ENCODE data around the gene RREB1. TPM values are rescaled to one million over a fixed set of nuclear protein-coding genes. Genes with fewer than 3 reads are reported as not detected.

The RREB1 gene
- polyA plus RNA-seq, 2 donors: 13.0 to 19.7 TPM

- Histone ChIP-seq H3K27me3 (ENCODE audit: control insufficient read depth in 1 of 2, insufficient read depth in 2 of 2, low read length in 2 of 2) (no peaks in the 10 kb centered on the region), H3K9me3 (ENCODE audit: control insufficient read depth in 2 of 2, insufficient read depth in 1 of 2, low read depth in 1 of 2, low read length in 1 of 2) (no peaks in the 10 kb centered on the region), H3K36me3 (ENCODE audit: control insufficient read depth in 2 of 2, insufficient read depth in 2 of 2, low read length in 1 of 2) (peaks cover 0 to 2% of the 10 kb centered on the region in 2 donors), H3K27ac (ENCODE audit: low read depth in 2 of 2, low read length in 1 of 2) (peak overlapping the region; percentile 96 to 99), H3K4me1 (ENCODE audit: control insufficient read depth in 2 of 2, insufficient read depth in 2 of 2, low read length in 1 of 2) (peaks cover 10 to 14% of the 10 kb centered on the region in 2 donors), H3K4me3 (ENCODE audit: low read depth in 1 of 2, low read length in 2 of 2) (peak overlapping the region; percentile 51 to 79)
- WGBS, 2 donors: 2 to 3% methylated on average over 59 to 67 of the region's 67 CpGs
Measured at GRCh38 chr6:7140631-7141378, 33.0 kb downstream of the RREB1 start.

GRCh38 chr6:7142228-7142801, 34.6 kb downstream of the RREB1 start:
- WGBS, 2 donors: 95% methylated on average over 25 of the region's 25 CpGs
- H3K4me3 ChIP-seq (ENCODE audit: low read depth in 1 of 2, low read length in 2 of 2): no peak overlapping the region
- H3K36me3 ChIP-seq (ENCODE audit: control insufficient read depth in 2 of 2, insufficient read depth in 2 of 2, low read length in 1 of 2): peaks cover 0 to 2% of the 10 kb centered on the region in 2 donors
- no peaks in the 10 kb centered on the region for H3K27me3 ChIP-seq (ENCODE audit: control insufficient read depth in 1 of 2, insufficient read depth in 2 of 2, low read length in 2 of 2)
- peak overlapping the region; percentile 27 to 53 for H3K27ac ChIP-seq (ENCODE audit: low read depth in 2 of 2, low read length in 1 of 2)
- no peaks in the 10 kb centered on the region for H3K9me3 ChIP-seq (ENCODE audit: control insufficient read depth in 2 of 2, insufficient read depth in 1 of 2, low read depth in 1 of 2, low read length in 1 of 2)
- H3K4me1 ChIP-seq (ENCODE audit: control insufficient read depth in 2 of 2, insufficient read depth in 2 of 2, low read length in 1 of 2): peaks cover 7 to 20% of the 10 kb centered on the region in 2 donors

GRCh38 chr6:7142918-7143475, 35.2 kb downstream of the RREB1 start:
- Histone ChIP-seq H3K36me3 (ENCODE audit: control insufficient read depth in 2 of 2, insufficient read depth in 2 of 2, low read length in 1 of 2) (peaks cover 0 to 2% of the 10 kb centered on the region in 2 donors), H3K4me1 (ENCODE audit: control insufficient read depth in 2 of 2, insufficient read depth in 2 of 2, low read length in 1 of 2) (peaks cover 7 to 20% of the 10 kb centered on the region in 2 donors), H3K9me3 (ENCODE audit: control insufficient read depth in 2 of 2, insufficient read depth in 1 of 2, low read depth in 1 of 2, low read length in 1 of 2) (no peaks in the 10 kb centered on the region), H3K27me3 (ENCODE audit: control insufficient read depth in 1 of 2, insufficient read depth in 2 of 2, low read length in 2 of 2) (no peaks in the 10 kb centered on the region), H3K4me3 (ENCODE audit: low read depth in 1 of 2, low read length in 2 of 2) (no peak overlapping the region), H3K27ac (ENCODE audit: low read depth in 2 of 2, low read length in 1 of 2) (peak overlapping the region; percentile 52 to 73)
- 63 to 68% methylated on average over 6 of the region's 6 CpGs for WGBS, 2 donors

GRCh38 chr6:7143476-7143974, 35.8 kb downstream of the RREB1 start:
- peaks cover 0 to 2% of the 10 kb centered on the region in 2 donors for H3K36me3 ChIP-seq (ENCODE audit: control insufficient read depth in 2 of 2, insufficient read depth in 2 of 2, low read length in 1 of 2)
- H3K4me1 ChIP-seq (ENCODE audit: control insufficient read depth in 2 of 2, insufficient read depth in 2 of 2, low read length in 1 of 2): peaks cover 7 to 20% of the 10 kb centered on the region in 2 donors
- H3K9me3 ChIP-seq (ENCODE audit: control insufficient read depth in 2 of 2, insufficient read depth in 1 of 2, low read depth in 1 of 2, low read length in 1 of 2): no peaks in the 10 kb centered on the region
- 44 to 66% methylated on average over 7 of the region's 7 CpGs for WGBS, 2 donors
- H3K27ac ChIP-seq (ENCODE audit: low read depth in 2 of 2, low read length in 1 of 2): peak overlapping the region; percentile 52 to 73
- H3K27me3 ChIP-seq (ENCODE audit: control insufficient read depth in 1 of 2, insufficient read depth in 2 of 2, low read length in 2 of 2): no peaks in the 10 kb centered on the region
- H3K4me3 ChIP-seq (ENCODE audit: low read depth in 1 of 2, low read length in 2 of 2): no peak overlapping the region

- Histone ChIP-seq H3K4me3 (ENCODE audit: low read depth in 1 of 2, low read length in 2 of 2) (no peak overlapping the region), H3K27me3 (ENCODE audit: control insufficient read depth in 1 of 2, insufficient read depth in 2 of 2, low read length in 2 of 2) (no peaks in the 10 kb centered on the region), H3K36me3 (ENCODE audit: control insufficient read depth in 2 of 2, insufficient read depth in 2 of 2, low read length in 1 of 2) (peaks cover 0 to 2% of the 10 kb centered on the region in 2 donors), H3K27ac (ENCODE audit: low read depth in 2 of 2, low read length in 1 of 2) (peak overlapping the region; percentile 95 to 98), H3K4me1 (ENCODE audit: control insufficient read depth in 2 of 2, insufficient read depth in 2 of 2, low read length in 1 of 2) (peaks cover 7 to 20% of the 10 kb centered on the region in 2 donors), H3K9me3 (ENCODE audit: control insufficient read depth in 2 of 2, insufficient read depth in 1 of 2, low read depth in 1 of 2, low read length in 1 of 2) (no peaks in the 10 kb centered on the region)
- 42 to 44% methylated on average over 7 of the region's 7 CpGs for WGBS, 2 donors
Measured at GRCh38 chr6:7144872-7145584, 37.3 kb downstream of the RREB1 start.

- no peak overlapping the region for H3K4me3 ChIP-seq (ENCODE audit: low read depth in 1 of 2, low read length in 2 of 2)
- H3K4me1 ChIP-seq (ENCODE audit: control insufficient read depth in 2 of 2, insufficient read depth in 2 of 2, low read length in 1 of 2): peaks cover 8 to 20% of the 10 kb centered on the region in 2 donors
- WGBS, 2 donors: 43 to 44% methylated on average over 3 of the region's 3 CpGs
- H3K27ac ChIP-seq (ENCODE audit: low read depth in 2 of 2, low read length in 1 of 2): peak overlapping the region; percentile 95 to 98
- peaks cover 0 to 2% of the 10 kb centered on the region in 2 donors for H3K36me3 ChIP-seq (ENCODE audit: control insufficient read depth in 2 of 2, insufficient read depth in 2 of 2, low read length in 1 of 2)
- no peaks in the 10 kb centered on the region for H3K9me3 ChIP-seq (ENCODE audit: control insufficient read depth in 2 of 2, insufficient read depth in 1 of 2, low read depth in 1 of 2, low read length in 1 of 2)
- no peaks in the 10 kb centered on the region for H3K27me3 ChIP-seq (ENCODE audit: control insufficient read depth in 1 of 2, insufficient read depth in 2 of 2, low read length in 2 of 2)
Measured at GRCh38 chr6:7145585-7145884, 37.8 kb downstream of the RREB1 start.

- H3K4me1 ChIP-seq (ENCODE audit: control insufficient read depth in 2 of 2, insufficient read depth in 2 of 2, low read length in 1 of 2): peaks cover 12 to 20% of the 10 kb centered on the region in 2 donors
Measured at GRCh38 chr6:7145885-7146828, 38.4 kb downstream of the RREB1 start.

GRCh38 chr6:7147051-7147671, 39.4 kb downstream of the RREB1 start:
- no peak overlapping the region for H3K4me3 ChIP-seq (ENCODE audit: low read depth in 1 of 2, low read length in 2 of 2)
- no peaks in the 10 kb centered on the region for H3K27me3 ChIP-seq (ENCODE audit: control insufficient read depth in 1 of 2, insufficient read depth in 2 of 2, low read length in 2 of 2)
- no peaks in the 10 kb centered on the region for H3K9me3 ChIP-seq (ENCODE audit: control insufficient read depth in 2 of 2, insufficient read depth in 1 of 2, low read depth in 1 of 2, low read length in 1 of 2)
- 45 to 50% methylated on average over 7 of the region's 7 CpGs for WGBS, 2 donors
- peak overlapping the region; percentile 95 to 98 for H3K27ac ChIP-seq (ENCODE audit: low read depth in 2 of 2, low read length in 1 of 2)
- H3K36me3 ChIP-seq (ENCODE audit: control insufficient read depth in 2 of 2, insufficient read depth in 2 of 2, low read length in 1 of 2): peaks cover 0 to 6% of the 10 kb centered on the region in 2 donors
- peaks cover 12 to 23% of the 10 kb centered on the region in 2 donors for H3K4me1 ChIP-seq (ENCODE audit: control insufficient read depth in 2 of 2, insufficient read depth in 2 of 2, low read length in 1 of 2)

More at GRCh38 chr6:7145885-7146828, 38.4 kb downstream of the RREB1 start:
- peak overlapping the region; percentile 22 to 36 for H3K4me3 ChIP-seq (ENCODE audit: low read depth in 1 of 2, low read length in 2 of 2)
- H3K36me3 ChIP-seq (ENCODE audit: control insufficient read depth in 2 of 2, insufficient read depth in 2 of 2, low read length in 1 of 2): peaks cover 0 to 5% of the 10 kb centered on the region in 2 donors
- H3K27me3 ChIP-seq (ENCODE audit: control insufficient read depth in 1 of 2, insufficient read depth in 2 of 2, low read length in 2 of 2): no peaks in the 10 kb centered on the region
- H3K9me3 ChIP-seq (ENCODE audit: control insufficient read depth in 2 of 2, insufficient read depth in 1 of 2, low read depth in 1 of 2, low read length in 1 of 2): no peaks in the 10 kb centered on the region
- peak overlapping the region; percentile 95 to 98 for H3K27ac ChIP-seq (ENCODE audit: low read depth in 2 of 2, low read length in 1 of 2)
- 24 to 32% methylated on average over 19 of the region's 19 CpGs for WGBS, 2 donors

All from esophagus (tissue), 2 donors.